Keratinocyte (primary cell): ENCODE results near the gene SOCS3. TPM values are rescaled to one million over a fixed set of nuclear protein-coding genes. Genes with fewer than 3 reads are reported as not detected.

ENCODE experiments used
- DNase-seq: peaks from one replicate; pipeline ENCODE4 v3.0.0-alpha.2; 2011; ENCODE audit warnings: low read depth, missing footprints, low spot score
- FAIRE-seq: peaks from 2 replicates; lab custom pipeline; 2011; peaks lifted over from hg19 to GRCh38; lab: Jason Lieb, UNC
- H2AFZ ChIP-seq: 2 replicates; pipeline ENCODE4 v1.6.0; 2012; ENCODE audit warnings: low read length, control low read depth, inconsistent platforms; ENCODE audit not compliant: control insufficient read depth
- H3K27ac ChIP-seq: 2 replicates; pipeline ENCODE4 v1.5.1; 2011; ENCODE audit warnings: low read length; ENCODE audit not compliant: control insufficient read depth, insufficient read depth
- H3K27me3 ChIP-seq: 3 replicates; pipeline ENCODE4 v1.6.0; 2011; ENCODE audit warnings: low read length; ENCODE audit not compliant: control insufficient read depth, insufficient read depth; ENCODE audit errors: extremely low read depth
- H3K36me3 ChIP-seq, 2 experiments: 2 replicates in 1 of 2; 3 replicates in 1 of 2; pipeline ENCODE4 v1.5.1; 2011; ENCODE audit warnings: low read length in 2 of 2, mild to moderate bottlenecking in 1 of 2; ENCODE audit not compliant: control insufficient read depth in 2 of 2, insufficient read depth in 2 of 2; ENCODE audit errors: extremely low read depth in 1 of 2
- H3K4me1 ChIP-seq: 3 replicates; pipeline ENCODE4 v1.5.1; 2011; ENCODE audit warnings: low read length; ENCODE audit not compliant: control insufficient read depth, insufficient read depth; ENCODE audit errors: extremely low read depth
- H3K4me2 ChIP-seq: 3 replicates; pipeline ENCODE4 v1.6.0; 2011; ENCODE audit warnings: low read depth, low read length; ENCODE audit not compliant: control insufficient read depth, insufficient read depth; ENCODE audit errors: extremely low read depth
- H3K4me3 ChIP-seq, 3 experiments: fragments of 200-600 bp in 1 of 3; sonication (generic) in 1 of 3; 2 replicates in 2 of 3; 3 replicates in 1 of 3; pipeline ENCODE4 v1.5.1; 2011 to 2016; ENCODE audit warnings: low read length in 3 of 3, mild to moderate bottlenecking in 3 of 3, control low read depth in 2 of 3, inconsistent platforms in 1 of 3, low read depth in 1 of 3, mixed read lengths in 1 of 3, mixed run types in 1 of 3, moderate library complexity in 1 of 3; ENCODE audit not compliant: control insufficient read depth in 2 of 3, insufficient read depth in 2 of 3; ENCODE audit errors: extremely low read depth in 1 of 3
- H3K79me2 ChIP-seq: 2 replicates; pipeline ENCODE4 v1.6.0; 2012; ENCODE audit warnings: low read length; ENCODE audit not compliant: control insufficient read depth, insufficient read depth
- H3K9ac ChIP-seq: 3 replicates; pipeline ENCODE4 v1.6.0; 2011; ENCODE audit warnings: low read length; ENCODE audit not compliant: control insufficient read depth, insufficient read depth; ENCODE audit errors: extremely low read depth
- H3K9me1 ChIP-seq: 3 replicates; pipeline ENCODE4 v1.6.0; 2011; ENCODE audit warnings: low read length; ENCODE audit not compliant: control insufficient read depth, insufficient read depth; ENCODE audit errors: extremely low read depth
- H3K9me3 ChIP-seq: 2 replicates; pipeline ENCODE4 v1.5.1; 2012; ENCODE audit warnings: low read depth, low read length; ENCODE audit not compliant: control insufficient read depth
- H4K20me1 ChIP-seq: 3 replicates; pipeline ENCODE4 v1.6.0; 2011; ENCODE audit warnings: low read length; ENCODE audit not compliant: control insufficient read depth, insufficient read depth; ENCODE audit errors: extremely low read depth
- CTCF ChIP-seq, 3 experiments: IDR thresholded peaks in 1 of 3; conservative IDR thresholded peaks in 1 of 3; optimal IDR thresholded peaks in 1 of 3; 2 replicates in 2 of 3; 3 replicates in 1 of 3; pipeline versions ENCODE3 to v1.5.1; 2011; ENCODE audit warnings: low read length in 3 of 3, mild to moderate bottlenecking in 3 of 3, moderate library complexity in 2 of 3, control low read depth in 1 of 3, inconsistent platforms in 1 of 3; ENCODE audit not compliant: insufficient read depth in 2 of 3; ENCODE audit errors: extremely low read depth in 1 of 3
- EZH2 ChIP-seq: IDR thresholded peaks from one replicate; pipeline ENCODE4 v1.6.1; 2012; ENCODE audit warnings: inconsistent platforms, mild to moderate bottlenecking, low read length, moderate library complexity
- dilution Hi-C: fragments of 300-500 bp; cut with MboI; formaldehyde crosslinking; loops from one replicate; pipeline ENCODE4 v1.7.0; 2020; ENCODE audit warnings: low sequenced_read_pairs; ENCODE audit not compliant: extremely low pct_ligation_motif_present
- polyA plus RNA-seq, 5 experiments: library from polyadenylated mRNA; depleted of rRNA in 3 of 5; stranded (reverse) in 3 of 5; stranded (forward) in 1 of 5; unstranded in 1 of 5; fragments of >200 nt; gene quantifications; 1 replicate in 1 of 5; 2 replicates in 3 of 5; 3 replicates in 1 of 5; pipeline versions ENCODE4 v1.2.1 to v1.2.3, GENCODE V29; 2011 to 2012; ENCODE audit warnings: missing spikeins in 2 of 5, low read depth in 1 of 5, low replicate concordance in 1 of 5

Gene SOCS3
- polyA plus RNA-seq, 1 donor (not counting 4 experiments of a cell fraction or from before 2014, with no cell fraction given) = 9.4 TPM

GRCh38 chr17:78360371-78361224 is 721 bp upstream of the SOCS3 start:
- Histone ChIP-seq H3K9ac (peak overlapping the region; percentile 92), H2AFZ (peak overlapping the region; percentile 65), H3K4me2 (peak overlapping the region; percentile 84), H3K27me3 (peaks cover 8% of the 10 kb centered on the region), H3K4me3 (peak overlapping the region; percentile 42 to 67 (median 67)), H4K20me1 (peaks cover 5% of the 10 kb centered on the region), H3K79me2 (peaks cover 25% of the 10 kb centered on the region), H3K4me1 (peaks cover 30% of the 10 kb centered on the region), H3K36me3 (peaks cover 3 to 17% of the 10 kb centered on the region in 2 experiments), H3K9me1 (no peaks in the 10 kb centered on the region), H3K27ac (peak overlapping the region; percentile 56), H3K9me3 (no peaks in the 10 kb centered on the region)
- DNase-seq (no peak), FAIRE-seq (peak; percentile 26)
- dilution Hi-C loops = no loop called here
- TF ChIP-seq EZH2 (no peak), CTCF (optimal IDR thresholded peaks at IDR 0.05 in 1 of 3, IDR thresholded peaks at IDR 0.05 in 1 of 3, conservative IDR thresholded peaks at IDR 0.05 in 1 of 3; ENCODE audit: extremely low read depth in 1 of 3, insufficient read depth in 2 of 3, low read length in 3 of 3) (peak; percentile 77 to 95 (median 94))

- Histone ChIP-seq H3K27ac (peak overlapping the region; percentile 77), H4K20me1 (peaks cover 5% of the 10 kb centered on the region), H3K9me1 (no peaks in the 10 kb centered on the region), H3K36me3 (peaks cover 3 to 17% of the 10 kb centered on the region in 2 experiments), H3K4me3 (peak overlapping the region; percentile 81 to 91 (median 88)), H3K4me2 (peak overlapping the region; percentile 80), H3K9me3 (no peaks in the 10 kb centered on the region), H3K9ac (peak overlapping the region; percentile 92), H2AFZ (peak overlapping the region; percentile 40), H3K4me1 (peaks cover 39% of the 10 kb centered on the region), H3K27me3 (peaks cover 8% of the 10 kb centered on the region), H3K79me2 (peaks cover 25% of the 10 kb centered on the region)
- no peak for FAIRE-seq
- DNase-seq = no peak
- dilution Hi-C loops = no loop called here
- no peak for TF ChIP-seq EZH2
- no peak for TF ChIP-seq CTCF (optimal IDR thresholded peaks at IDR 0.05 in 1 of 3, IDR thresholded peaks at IDR 0.05 in 1 of 3, conservative IDR thresholded peaks at IDR 0.05 in 1 of 3; ENCODE audit: extremely low read depth in 1 of 3, insufficient read depth in 2 of 3, low read length in 3 of 3)
Observed at GRCh38 chr17:78359321-78359996, 418 bp downstream of the SOCS3 start.
